Mesenchymal stem cell (in vitro differentiated cells and primary cell): ENCODE measurements around the gene CUX1.
A peak's percentile ranks its signal among the peaks of the same experiment; 100 is the strongest.

Experiments
- DNase-seq: peaks from one replicate; pipeline ENCODE4 v3.0.0-alpha.2; 2013
- H2AFZ ChIP-seq: one replicate; pipeline ENCODE4 v1.6.1; 2013; ENCODE audit warnings: low read depth, mild to moderate bottlenecking, control low read depth, inconsistent platforms, low read length, moderate library complexity
- H2AK5ac ChIP-seq: 2 replicates; pipeline ENCODE4 v1.6.1; 2013; ENCODE audit warnings: low read length, moderate library complexity, mild to moderate bottlenecking, inconsistent platforms; ENCODE audit not compliant: severe bottlenecking
- H2BK120ac ChIP-seq: one replicate; pipeline ENCODE4 v1.6.1; 2013; ENCODE audit warnings: low read depth, mild to moderate bottlenecking, inconsistent platforms, low read length, moderate library complexity
- H2BK12ac ChIP-seq, 2 experiments: one replicate each; pipeline ENCODE4 v1.6.1; 2013; ENCODE audit warnings: inconsistent platforms in 2 of 2, low read length in 2 of 2, mild to moderate bottlenecking in 2 of 2, moderate library complexity in 2 of 2, control low read depth in 1 of 2
- H2BK15ac ChIP-seq: one replicate; pipeline ENCODE4 v1.6.1; 2013; ENCODE audit warnings: mild to moderate bottlenecking, low read depth, inconsistent platforms; ENCODE audit not compliant: poor library complexity, severe bottlenecking
- H2BK5ac ChIP-seq: 2 replicates; pipeline ENCODE4 v1.6.1; 2013; ENCODE audit warnings: low read depth, mild to moderate bottlenecking, low read length, control low read depth, inconsistent platforms; ENCODE audit not compliant: poor library complexity, severe bottlenecking
- H3K14ac ChIP-seq, 2 experiments: one replicate each; pipeline ENCODE4 v1.6.1; 2013; ENCODE audit warnings: inconsistent platforms in 2 of 2, low read length in 2 of 2, control low read depth in 1 of 2, mild to moderate bottlenecking in 1 of 2, moderate library complexity in 1 of 2
- H3K18ac ChIP-seq, 2 experiments: one replicate each; pipeline ENCODE4 v1.6.1; 2013; ENCODE audit warnings: inconsistent platforms in 2 of 2, low read length in 2 of 2, control low read depth in 1 of 2, low read depth in 1 of 2, mild to moderate bottlenecking in 1 of 2
- H3K23ac ChIP-seq, 2 experiments: one replicate each; pipeline ENCODE4 v1.6.1; 2013; ENCODE audit warnings: inconsistent platforms in 2 of 2, low read length in 2 of 2, mild to moderate bottlenecking in 2 of 2, moderate library complexity in 2 of 2, control low read depth in 1 of 2
- H3K27ac ChIP-seq: 2 replicates; pipeline ENCODE4 v1.5.1; 2013; ENCODE audit warnings: mild to moderate bottlenecking, moderate library complexity, low read length, control low read depth, inconsistent platforms; ENCODE audit not compliant: poor library complexity, severe bottlenecking
- H3K27me3 ChIP-seq, 2 experiments: 2 replicates each; pipeline versions ENCODE4 v1.6.1 to v1.7.0; 2013; ENCODE audit warnings: low read length in 2 of 2, mild to moderate bottlenecking in 2 of 2, moderate library complexity in 2 of 2, control low read depth in 1 of 2, inconsistent platforms in 1 of 2; ENCODE audit not compliant: control insufficient read depth in 1 of 2, insufficient read depth in 1 of 2
- H3K36me3 ChIP-seq, 2 experiments: 2 replicates each; pipeline versions ENCODE4 v1.6.1 to v1.7.0; 2013; ENCODE audit warnings: low read length in 2 of 2, control low read depth in 1 of 2, inconsistent platforms in 1 of 2, low read depth in 1 of 2, mild to moderate bottlenecking in 1 of 2; ENCODE audit not compliant: insufficient read depth in 2 of 2, control insufficient read depth in 1 of 2
- H3K4ac ChIP-seq, 2 experiments: one replicate each; pipeline ENCODE4 v1.6.1; 2013; ENCODE audit warnings: inconsistent platforms in 2 of 2, low read length in 2 of 2, mild to moderate bottlenecking in 2 of 2, moderate library complexity in 2 of 2, control low read depth in 1 of 2, low read depth in 1 of 2
- H3K4me1 ChIP-seq: 2 replicates; pipeline ENCODE4 v1.6.1; 2013; ENCODE audit warnings: low read depth, low read length, control low read depth; ENCODE audit not compliant: control insufficient read depth, insufficient read depth
- H3K4me2 ChIP-seq: 2 replicates; pipeline ENCODE4 v1.6.1; 2013; ENCODE audit warnings: low read length, mild to moderate bottlenecking, inconsistent platforms; ENCODE audit not compliant: poor library complexity, severe bottlenecking
- H3K4me3 ChIP-seq, 2 experiments: 2 replicates each; pipeline versions ENCODE4 v1.5.1 to v1.7.0; 2013; ENCODE audit warnings: low read length in 2 of 2, mild to moderate bottlenecking in 2 of 2, control low read depth in 1 of 2, low read depth in 1 of 2; ENCODE audit not compliant: insufficient read depth in 1 of 2
- H3K79me1 ChIP-seq: replicated peaks from 2 replicates; pipeline ENCODE4 v1.6.1; 2013; ENCODE audit warnings: mild to moderate bottlenecking, control low read depth, low read length, inconsistent platforms; ENCODE audit not compliant: poor library complexity, severe bottlenecking
- H3K9ac ChIP-seq: 2 replicates; pipeline ENCODE4 v1.7.0; 2013; ENCODE audit warnings: mild to moderate bottlenecking, low read length, moderate library complexity
- H3K9me3 ChIP-seq: 2 replicates; pipeline ENCODE4 v1.7.0; 2013; ENCODE audit warnings: mild to moderate bottlenecking, low read length; ENCODE audit not compliant: control insufficient read depth
- H4K8ac ChIP-seq: one replicate; pipeline ENCODE4 v1.6.1; 2013; ENCODE audit warnings: inconsistent platforms, mild to moderate bottlenecking, low read length, moderate library complexity
- H4K91ac ChIP-seq: one replicate; pipeline ENCODE4 v1.6.1; 2013; ENCODE audit warnings: mild to moderate bottlenecking, low read length, inconsistent platforms
- WGBS: methylation state at CpG from one replicate; pipeline ENCODE4 v1.1.7; 2013; ENCODE audit warnings: mixed read lengths; 5-methylcytosine and 5-hydroxymethylcytosine counted together

Gene CUX1

DNA sequence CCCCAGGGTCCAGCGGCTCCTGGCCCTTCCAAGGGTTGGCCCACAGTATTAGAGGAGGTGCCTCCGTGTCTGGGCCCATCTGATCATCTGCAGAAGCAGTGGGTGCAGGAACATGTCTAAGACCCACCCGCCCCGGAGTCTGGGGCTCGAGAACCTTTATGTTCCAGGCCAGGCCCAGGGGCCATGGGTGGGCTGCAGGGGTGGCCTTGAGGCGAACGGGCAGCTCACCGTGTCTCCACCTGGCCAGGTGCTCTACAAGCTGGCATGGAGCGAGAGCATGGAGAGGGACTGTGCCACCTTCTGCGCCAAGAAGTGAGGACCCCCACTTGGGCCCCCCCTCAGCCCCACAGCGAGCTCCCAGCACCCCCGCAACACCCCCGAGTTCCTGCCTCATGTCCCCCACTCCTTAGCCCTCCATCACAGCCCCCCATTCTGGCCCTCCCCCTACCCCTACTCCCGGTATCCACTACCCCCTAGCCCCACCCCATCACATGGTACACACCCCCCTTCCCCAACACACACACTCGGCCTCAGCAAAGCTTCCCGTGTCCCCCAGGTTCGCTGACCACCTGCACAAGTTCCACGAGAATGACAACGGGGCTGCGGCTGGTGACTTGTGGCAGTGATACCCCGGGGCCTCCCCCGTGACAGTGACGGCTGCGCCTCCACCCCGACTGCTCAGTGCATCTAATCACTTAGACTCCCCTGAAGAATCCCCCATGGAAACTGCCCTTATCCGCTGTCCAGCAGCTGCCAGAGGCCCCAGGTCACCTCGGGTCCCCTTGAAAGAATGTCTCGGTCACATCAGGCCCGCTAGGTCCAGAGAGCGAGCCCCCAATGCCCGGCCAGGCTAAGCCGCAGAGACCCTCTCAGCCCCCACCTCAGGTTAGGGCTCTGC, 465.3 kb downstream of the CUX1 start:
- Histone ChIP-seq H4K8ac (no peak overlapping the region), H3K4me1 (peaks cover 27% of the 10 kb centered on the region), H3K23ac (no peak overlapping the region), H3K18ac (no peak overlapping the region), H2BK5ac (no peak overlapping the region), H3K9ac (no peak overlapping the region), H2AK5ac (no peak overlapping the region), H3K79me1 (peaks cover 2% of the 10 kb centered on the region), H3K27ac (no peak overlapping the region), H3K27me3 (peaks cover 6 to 13% of the 10 kb centered on the region in 2 experiments), H3K4me2 (no peak overlapping the region), H2BK15ac (no peak overlapping the region), H2AFZ (no peak overlapping the region), H3K36me3 (peaks cover 0 to 17% of the 10 kb centered on the region in 2 experiments), H4K91ac (peak overlapping the region; percentile 37), H2BK12ac (no peak overlapping the region), H2BK120ac (no peak overlapping the region), H3K9me3 (no peaks in the 10 kb centered on the region), H3K14ac (no peak overlapping the region), H3K4me3 (no peak overlapping the region), H3K4ac (no peak overlapping the region)
- no peak for DNase-seq
- WGBS: 94% methylated on average over 32 of the region's 32 CpGs

DNA sequence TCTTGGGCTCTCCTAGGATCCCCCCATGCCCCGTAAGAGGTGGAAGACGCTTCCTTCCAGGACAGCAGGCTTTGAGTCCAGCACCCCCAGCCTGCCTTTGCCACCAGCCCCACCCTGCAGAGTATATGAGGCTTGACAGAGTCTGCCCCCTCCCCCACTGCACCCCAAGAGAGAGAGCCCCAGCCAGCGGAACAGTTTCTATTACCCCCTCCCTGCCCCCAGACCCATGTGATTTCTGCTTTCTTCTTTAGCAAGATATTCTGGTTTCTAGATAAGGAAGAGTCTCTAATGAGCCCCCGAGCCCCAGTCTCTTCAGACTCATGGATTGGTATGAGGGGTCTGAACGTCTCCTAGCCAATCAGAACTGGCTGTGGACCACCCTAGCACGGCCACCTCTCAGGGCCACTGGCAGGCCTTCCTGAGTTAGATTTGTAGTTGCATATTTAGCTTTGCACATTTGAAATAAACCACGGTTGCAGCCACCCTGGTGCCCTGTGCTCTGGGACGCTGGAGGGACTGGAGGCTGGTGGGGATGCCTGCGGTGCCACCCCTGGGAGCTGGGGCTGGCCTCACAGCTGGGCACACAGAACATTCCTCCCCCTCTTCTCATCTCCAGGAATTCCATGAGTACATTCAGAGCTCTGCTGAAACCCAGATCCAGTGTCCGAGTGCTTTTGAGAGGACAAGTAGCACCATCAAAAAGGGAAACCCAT, 466.2 kb downstream of the CUX1 start:
- no peak overlapping the region for H3K4ac ChIP-seq
- no peak overlapping the region for H2BK120ac ChIP-seq
- no peak overlapping the region for H2AFZ ChIP-seq
- H4K91ac ChIP-seq: no peak overlapping the region
- no peak overlapping the region for H2AK5ac ChIP-seq
- no peak overlapping the region for H4K8ac ChIP-seq
- no peak overlapping the region for H3K4me3 ChIP-seq
- peaks cover 33% of the 10 kb centered on the region for H3K4me1 ChIP-seq
- 86% methylated on average over 9 of the region's 10 CpGs for WGBS
- H3K36me3 ChIP-seq: peaks cover 0 to 17% of the 10 kb centered on the region in 2 experiments
- H3K79me1 ChIP-seq: peaks cover 5% of the 10 kb centered on the region
- no peak overlapping the region for H3K9ac ChIP-seq
- H3K27ac ChIP-seq: no peak overlapping the region
- no peak overlapping the region for H3K23ac ChIP-seq
- DNase-seq: no peak
- no peak overlapping the region for H3K14ac ChIP-seq
- no peak overlapping the region for H2BK5ac ChIP-seq
- H3K27me3 ChIP-seq: peaks cover 6 to 13% of the 10 kb centered on the region in 2 experiments
- H3K9me3 ChIP-seq: no peaks in the 10 kb centered on the region
- H3K4me2 ChIP-seq: no peak overlapping the region
- H2BK12ac ChIP-seq: no peak overlapping the region
- no peak overlapping the region for H2BK15ac ChIP-seq
- no peak overlapping the region for H3K18ac ChIP-seq

DNA sequence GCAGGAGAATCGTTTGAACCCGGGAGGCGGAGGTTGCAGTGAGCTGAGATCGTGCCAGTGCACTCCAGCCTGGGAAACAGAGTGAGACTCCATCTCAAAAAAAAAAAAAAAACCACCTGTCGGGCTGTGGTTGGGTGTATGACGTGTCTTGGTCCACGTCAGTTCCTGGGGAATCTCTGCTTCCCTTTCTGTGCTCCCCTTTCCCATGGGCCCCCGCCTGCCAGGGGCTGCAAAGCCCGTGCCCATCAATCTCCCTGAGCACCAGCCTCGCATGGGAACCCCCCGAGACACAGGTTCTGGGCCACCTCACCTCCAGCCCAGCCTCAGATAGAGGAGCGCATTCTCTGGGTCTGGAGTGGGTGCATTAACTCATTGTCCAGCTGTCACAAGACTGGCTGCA, 467.0 kb downstream of the CUX1 start:
- H3K23ac ChIP-seq: no peak overlapping the region
- no peak for DNase-seq
- H3K27ac ChIP-seq: no peak overlapping the region
- H3K27me3 ChIP-seq: peaks cover 6 to 13% of the 10 kb centered on the region in 2 experiments
- H3K4me1 ChIP-seq: peaks cover 37% of the 10 kb centered on the region
- H2BK5ac ChIP-seq: no peak overlapping the region
- no peak overlapping the region for H3K4ac ChIP-seq
- no peak overlapping the region for H2BK15ac ChIP-seq
- no peak overlapping the region for H2AK5ac ChIP-seq
- H3K9me3 ChIP-seq: no peaks in the 10 kb centered on the region
- H3K9ac ChIP-seq: no peak overlapping the region
- no peak overlapping the region for H4K91ac ChIP-seq
- no peak overlapping the region for H2BK120ac ChIP-seq
- H4K8ac ChIP-seq: peak overlapping the region; percentile 31
- H2AFZ ChIP-seq: no peak overlapping the region
- H3K4me3 ChIP-seq: no peak overlapping the region
- H3K4me2 ChIP-seq: no peak overlapping the region
- no peak overlapping the region for H3K18ac ChIP-seq
- peaks cover 12% of the 10 kb centered on the region for H3K79me1 ChIP-seq
- H3K14ac ChIP-seq: no peak overlapping the region
- H3K36me3 ChIP-seq: peaks cover 0 to 17% of the 10 kb centered on the region in 2 experiments
- no peak overlapping the region for H2BK12ac ChIP-seq
- WGBS: 91% methylated on average over 12 of the region's 12 CpGs

GRCh38 chr7:102284891-102285539, 467.6 kb downstream of the CUX1 start:
- no peak overlapping the region for H2BK15ac ChIP-seq
- no peak overlapping the region for H3K23ac ChIP-seq
- H3K4me1 ChIP-seq: peaks cover 32% of the 10 kb centered on the region
- peaks cover 16% of the 10 kb centered on the region for H3K79me1 ChIP-seq
- no peak overlapping the region for H3K4me3 ChIP-seq
- H4K91ac ChIP-seq: peak overlapping the region; percentile 29
- no peak overlapping the region for H3K14ac ChIP-seq
- H2BK120ac ChIP-seq: no peak overlapping the region
- no peak overlapping the region for H2BK5ac ChIP-seq
- H3K4me2 ChIP-seq: no peak overlapping the region
- no peak overlapping the region for H3K9ac ChIP-seq
- peaks cover 6 to 13% of the 10 kb centered on the region in 2 experiments for H3K27me3 ChIP-seq
- peaks cover 0 to 13% of the 10 kb centered on the region in 2 experiments for H3K36me3 ChIP-seq
- H3K27ac ChIP-seq: no peak overlapping the region
- H3K9me3 ChIP-seq: no peaks in the 10 kb centered on the region
- no peak overlapping the region for H2AK5ac ChIP-seq
- H3K18ac ChIP-seq: no peak overlapping the region
- no peak overlapping the region for H2AFZ ChIP-seq
- 72% methylated on average over 19 of the region's 19 CpGs for WGBS
- peak overlapping the region; percentile 57 to 67 for H2BK12ac ChIP-seq
- DNase-seq: no peak
- H3K4ac ChIP-seq: peak overlapping the region in 1 of 2 experiments; percentile 55
- H4K8ac ChIP-seq: no peak overlapping the region
